ENCODE measurements around the gene MKLN1. TPM values are rescaled to one million over a fixed set of nuclear protein-coding genes. Genes with fewer than 3 reads are reported as not detected.
"Not testable (repeated sequence)": the region's sequence is repeated elsewhere in the genome, so short reads cannot be mapped to it uniquely, and the experiment has no call there.

Gene MKLN1
- total and polyA plus RNA-seq, 10 of the 15 experiments (the other 5 are each of a cell fraction or from before 2014, with no cell fraction given): 13.6 to 55.8 (median 29.3) TPM

DNA sequence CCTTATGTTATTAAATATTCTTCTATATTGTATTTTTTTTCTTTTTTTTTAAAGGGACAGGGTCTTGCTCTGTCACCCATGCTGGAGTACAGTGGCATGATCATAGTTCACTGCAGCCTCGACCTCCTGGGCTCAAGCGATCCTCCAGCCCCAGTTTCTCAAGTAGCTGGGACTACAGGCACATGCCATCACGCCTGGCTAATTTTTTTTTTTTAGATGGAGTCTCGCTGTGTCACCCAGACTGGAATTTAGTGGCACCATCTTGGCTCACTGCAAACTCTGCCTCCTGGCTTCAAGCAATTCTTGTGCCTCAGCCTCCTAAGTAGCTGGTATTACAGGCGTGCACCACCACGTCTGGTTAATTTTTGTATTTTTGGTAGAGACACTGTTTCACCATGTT is 5.1 kb downstream of the MKLN1 start:
- ATAC-seq; CTCF ChIA-PET; H3K4me3 ChIP-seq; H3K27ac ChIP-seq (ENCODE audit: control insufficient read depth, insufficient read depth); RAD21 ChIA-PET (ENCODE audit: unreplicated experiment); H4K20me1 ChIP-seq (ENCODE audit: control insufficient read depth, insufficient read depth); BruUV-seq (replicated peaks); H2AFZ ChIP-seq (ENCODE audit: control insufficient read depth, low read depth, low read length); H3K27me3 ChIP-seq (replicated peaks in 1 of 2; ENCODE audit: control insufficient read depth in 2 of 2, insufficient read depth in 2 of 2, low read length in 1 of 2); H3K4me2 ChIP-seq (ENCODE audit: control insufficient read depth, insufficient read depth); H3K4me1 ChIP-seq (ENCODE audit: control insufficient read depth, insufficient read depth, low read length); FAIRE-seq; H3K9ac ChIP-seq (ENCODE audit: control insufficient read depth, insufficient read depth, low read length); H3K36me3 ChIP-seq (ENCODE audit: control insufficient read depth in 2 of 2, insufficient read depth in 2 of 2, low read length in 1 of 2); DNase-seq (ENCODE audit: low read depth, low spot score); intact Hi-C loops (cut with micrococcal nuclease; ENCODE audit: unreplicated experiment); in situ Hi-C loops (cut with MboI): not testable (repeated sequence)
- Histone ChIP-seq H3K79me2 (ENCODE audit: control insufficient read depth, insufficient read depth, low read length) (peaks cover 93% of the 10 kb centered on the region), H3K9me3 (replicated peaks; ENCODE audit: control insufficient read depth, insufficient read depth, low read length) (peaks cover 16% of the 10 kb centered on the region)
- WGBS (ENCODE audit: insufficient coverage, insufficient replicate concordance, low lambda C conversion rate, missing lambda C conversion rate): 96% methylated on average over 6 of the region's 6 CpGs
- SMC1A ChIA-PET (ENCODE audit: uncharacterized antibody, unreplicated experiment): interaction anchor here (0.5 to 0.6 kb wide), 2 partner anchors 53 to 248 kb away, joined by 3 to 4 read pairs; no protein-coding TSS in a partner anchor
- POLR2A ChIA-PET: interaction anchor here (0.5 to 0.7 kb wide), 2 partner anchors 146 to 836 kb away, joined by 3 to 5 read pairs; no protein-coding TSS in a partner anchor

DNA sequence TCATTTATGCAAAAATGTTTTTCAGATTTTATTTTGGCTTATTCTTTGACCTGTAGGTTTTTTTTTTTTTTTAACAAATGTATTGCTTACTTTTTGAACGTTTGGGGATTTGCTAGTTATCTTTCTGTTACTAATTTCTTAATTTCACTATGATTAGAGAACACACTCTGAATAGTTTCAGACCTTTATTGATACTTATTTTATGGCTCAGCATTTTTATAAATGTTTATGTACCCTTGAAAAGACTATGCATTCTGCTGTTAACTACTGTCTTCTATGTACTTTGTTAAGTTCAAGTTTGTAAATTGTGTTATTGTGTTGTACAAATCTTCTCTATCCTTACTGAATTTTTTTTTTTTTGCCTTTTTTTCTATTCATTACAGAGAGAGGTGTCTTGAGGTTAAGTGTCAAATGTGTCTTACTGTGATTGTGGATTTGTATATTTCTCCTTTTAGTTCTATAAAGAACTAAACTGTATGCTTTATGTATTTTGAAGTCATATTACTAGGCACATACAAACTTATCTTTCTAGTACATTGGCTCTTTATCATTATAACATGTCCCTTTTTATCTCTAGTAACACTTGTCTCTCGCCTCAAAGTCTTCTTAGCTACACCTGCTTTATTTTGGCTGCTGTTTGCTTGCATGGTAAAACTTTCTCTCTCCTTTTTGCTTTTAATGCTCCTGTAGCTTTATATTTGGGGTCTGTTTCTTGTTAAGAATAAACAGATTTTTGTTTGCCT is 8.1 kb downstream of the MKLN1 start:
- DNase-seq (ENCODE audit: low read depth, low spot score): no peak
- in situ Hi-C loops (cut with MboI) (no loop called here), intact Hi-C loops (cut with micrococcal nuclease; ENCODE audit: unreplicated experiment) (no loop called here)
- POLR2A ChIA-PET: interaction anchor here (0.6 to 1.9 kb wide), 3 partner anchors 8 to 93 kb away, joined by 3 to 5 read pairs (median 4); partner anchors contain the start of gene MKLN1
- CTCF ChIA-PET: interaction anchor here (0.6 to 1.9 kb wide), 6 partner anchors 8 to 568 kb away, joined by 3 to 7 read pairs (median 3); partner anchors contain the start of gene MKLN1
- no peak overlapping the region for H3K9ac ChIP-seq (ENCODE audit: control insufficient read depth, insufficient read depth, low read length)
- no peak overlapping the region for H3K4me3 ChIP-seq
- H3K4me1 ChIP-seq (ENCODE audit: control insufficient read depth, insufficient read depth, low read length): no peaks in the 10 kb centered on the region
- TF ChIP-seq, protein P1, sequence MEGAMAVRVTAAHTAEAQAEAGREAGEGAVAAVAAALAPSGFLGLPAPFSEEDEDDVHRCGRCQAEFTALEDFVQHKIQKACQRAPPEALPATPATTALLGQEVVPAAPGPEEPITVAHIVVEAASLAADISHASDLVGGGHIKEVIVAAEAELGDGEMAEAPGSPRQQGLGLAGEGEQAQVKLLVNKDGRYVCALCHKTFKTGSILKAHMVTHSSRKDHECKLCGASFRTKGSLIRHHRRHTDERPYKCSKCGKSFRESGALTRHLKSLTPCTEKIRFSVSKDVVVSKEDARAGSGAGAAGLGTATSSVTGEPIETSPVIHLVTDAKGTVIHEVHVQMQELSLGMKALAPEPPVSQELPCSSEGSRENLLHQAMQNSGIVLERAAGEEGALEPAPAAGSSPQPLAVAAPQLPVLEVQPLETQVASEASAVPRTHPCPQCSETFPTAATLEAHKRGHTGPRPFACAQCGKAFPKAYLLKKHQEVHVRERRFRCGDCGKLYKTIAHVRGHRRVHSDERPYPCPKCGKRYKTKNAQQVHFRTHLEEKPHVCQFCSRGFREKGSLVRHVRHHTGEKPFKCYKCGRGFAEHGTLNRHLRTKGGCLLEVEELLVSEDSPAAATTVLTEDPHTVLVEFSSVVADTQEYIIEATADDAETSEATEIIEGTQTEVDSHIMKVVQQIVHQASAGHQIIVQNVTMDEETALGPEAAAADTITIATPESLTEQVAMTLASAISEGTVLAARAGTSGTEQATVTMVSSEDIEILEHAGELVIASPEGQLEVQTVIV (IDR thresholded peaks at IDR 0.05; ENCODE audit: borderline replicate concordance, partially characterized antibody): no peak
- no peak for TF ChIP-seq TCF12 (IDR thresholded peaks at IDR 0.05; ENCODE audit: low read depth, low read length)
- TF ChIP-seq, protein P2, sequence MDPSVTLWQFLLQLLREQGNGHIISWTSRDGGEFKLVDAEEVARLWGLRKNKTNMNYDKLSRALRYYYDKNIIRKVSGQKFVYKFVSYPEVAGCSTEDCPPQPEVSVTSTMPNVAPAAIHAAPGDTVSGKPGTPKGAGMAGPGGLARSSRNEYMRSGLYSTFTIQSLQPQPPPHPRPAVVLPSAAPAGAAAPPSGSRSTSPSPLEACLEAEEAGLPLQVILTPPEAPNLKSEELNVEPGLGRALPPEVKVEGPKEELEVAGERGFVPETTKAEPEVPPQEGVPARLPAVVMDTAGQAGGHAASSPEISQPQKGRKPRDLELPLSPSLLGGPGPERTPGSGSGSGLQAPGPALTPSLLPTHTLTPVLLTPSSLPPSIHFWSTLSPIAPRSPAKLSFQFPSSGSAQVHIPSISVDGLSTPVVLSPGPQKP (IDR thresholded peaks at IDR 0.05; ENCODE audit: low read depth, low read length): no peak
- TF ChIP-seq, protein P3, sequence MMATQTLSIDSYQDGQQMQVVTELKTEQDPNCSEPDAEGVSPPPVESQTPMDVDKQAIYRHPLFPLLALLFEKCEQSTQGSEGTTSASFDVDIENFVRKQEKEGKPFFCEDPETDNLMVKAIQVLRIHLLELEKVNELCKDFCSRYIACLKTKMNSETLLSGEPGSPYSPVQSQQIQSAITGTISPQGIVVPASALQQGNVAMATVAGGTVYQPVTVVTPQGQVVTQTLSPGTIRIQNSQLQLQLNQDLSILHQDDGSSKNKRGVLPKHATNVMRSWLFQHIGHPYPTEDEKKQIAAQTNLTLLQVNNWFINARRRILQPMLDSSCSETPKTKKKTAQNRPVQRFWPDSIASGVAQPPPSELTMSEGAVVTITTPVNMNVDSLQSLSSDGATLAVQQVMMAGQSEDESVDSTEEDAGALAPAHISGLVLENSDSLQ (IDR thresholded peaks at IDR 0.05): no peak
- TF ChIP-seq CBX3 (IDR thresholded peaks at IDR 0.05; ENCODE audit: borderline replicate concordance, low read depth): no peak
- no peak for TF ChIP-seq HDAC2 (IDR thresholded peaks at IDR 0.05)
- SMC1A ChIA-PET (ENCODE audit: uncharacterized antibody, unreplicated experiment): interaction anchor here (0.7 to 4.0 kb wide), 8 partner anchors 8 to 288 kb away, joined by 3 to 25 read pairs (median 6); partner anchors contain the start of gene MKLN1
- H2AFZ ChIP-seq (ENCODE audit: control insufficient read depth, low read depth, low read length): no peak overlapping the region
- peaks cover 0 to 13% of the 10 kb centered on the region in 2 experiments; a peak in 2 of 4 replicates for H3K36me3 ChIP-seq (ENCODE audit: control insufficient read depth in 2 of 2, insufficient read depth in 2 of 2, low read length in 1 of 2)
- 50% methylated on average over 2 of the region's 2 CpGs for WGBS (ENCODE audit: insufficient coverage, insufficient replicate concordance, low lambda C conversion rate, missing lambda C conversion rate)
- no peak overlapping the region for H3K27ac ChIP-seq (ENCODE audit: control insufficient read depth, insufficient read depth)
- ATAC-seq: no peak
- no peak overlapping the region for H3K4me2 ChIP-seq (ENCODE audit: control insufficient read depth, insufficient read depth)
- H3K79me2 ChIP-seq (ENCODE audit: control insufficient read depth, insufficient read depth, low read length): peaks cover 83% of the 10 kb centered on the region
- H3K9me3 ChIP-seq (replicated peaks; ENCODE audit: control insufficient read depth, insufficient read depth, low read length): peaks cover 34% of the 10 kb centered on the region
- no TSS peak for BruUV-seq (replicated peaks)
- RAD21 ChIA-PET (ENCODE audit: unreplicated experiment): interaction anchor here (1.2 to 1.3 kb wide), 2 partner anchors 8 to 11 kb away, joined by 3 to 4 read pairs; partner anchors contain the start of gene MKLN1
- no peaks in the 10 kb centered on the region for H3K27me3 ChIP-seq (replicated peaks in 1 of 2; ENCODE audit: control insufficient read depth in 2 of 2, insufficient read depth in 2 of 2, low read length in 1 of 2)
- H4K20me1 ChIP-seq (ENCODE audit: control insufficient read depth, insufficient read depth): no peaks in the 10 kb centered on the region
- no peak for FAIRE-seq

Measured in GM12878 (cell line).